ENCODE data around the gene HNRNPUL1.

The HNRNPUL1 gene

DNA sequence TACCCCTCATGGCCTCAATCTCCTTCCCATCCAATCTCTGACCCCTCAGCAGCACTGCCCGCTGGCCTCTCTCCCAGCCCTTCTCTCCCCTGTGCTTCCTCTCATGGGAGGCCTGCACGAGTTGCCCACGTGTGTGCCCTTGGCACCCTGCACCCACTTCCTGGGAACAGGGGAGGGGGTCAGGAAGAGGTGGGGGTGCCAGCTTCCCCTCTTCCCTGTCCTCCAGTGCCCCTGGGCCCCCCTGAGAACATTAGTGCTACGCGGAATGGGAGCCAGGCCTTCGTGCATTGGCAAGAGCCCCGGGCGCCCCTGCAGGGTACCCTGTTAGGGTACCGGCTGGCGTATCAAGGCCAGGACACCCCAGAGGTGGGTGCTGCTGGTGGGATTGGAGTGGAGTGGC, 25.9 kb upstream of the HNRNPUL1 start:
- TF ChIP-seq CTCF (IDR thresholded peaks at IDR 0.05; ENCODE audit: low read depth, low read length): no peak
- Histone ChIP-seq H3K4me3 (ENCODE audit: low read depth, low read length) (no peak overlapping the region), H3K27me3 (ENCODE audit: insufficient read depth, low read depth, severe bottlenecking) (no peaks in the 10 kb centered on the region), H3K27ac (no peak overlapping the region), H3K9me3 (ENCODE audit: severe bottlenecking) (no peaks in the 10 kb centered on the region), H3K36me3 (no peaks in the 10 kb centered on the region)
- DNase-seq: no peak

- no peaks in the 10 kb centered on the region for H3K36me3 ChIP-seq
Observed at GRCh38 chr19:41239363-41239762, 24.8 kb upstream of the HNRNPUL1 start.

GRCh38 chr19:41239961-41240574, 24.1 kb upstream of the HNRNPUL1 start:
- no peak for TF ChIP-seq CTCF (IDR thresholded peaks at IDR 0.05; ENCODE audit: low read depth, low read length)
- no peak for DNase-seq
- H3K27me3 ChIP-seq (ENCODE audit: insufficient read depth, low read depth, severe bottlenecking): no peaks in the 10 kb centered on the region
- no peak overlapping the region for H3K27ac ChIP-seq
- no peaks in the 10 kb centered on the region for H3K9me3 ChIP-seq (ENCODE audit: severe bottlenecking)
- no peak overlapping the region for H3K4me3 ChIP-seq (ENCODE audit: low read depth, low read length)
- no peaks in the 10 kb centered on the region for H3K36me3 ChIP-seq

More at GRCh38 chr19:41239363-41239762, 24.8 kb upstream of the HNRNPUL1 start:
- Histone ChIP-seq H3K27ac (no peak overlapping the region), H3K9me3 (ENCODE audit: severe bottlenecking) (no peaks in the 10 kb centered on the region), H3K4me3 (ENCODE audit: low read depth, low read length) (no peak overlapping the region), H3K27me3 (ENCODE audit: insufficient read depth, low read depth, severe bottlenecking) (no peaks in the 10 kb centered on the region)
- DNase-seq: no peak
- TF ChIP-seq CTCF (IDR thresholded peaks at IDR 0.05; ENCODE audit: low read depth, low read length): no peak

GRCh38 chr19:41241859-41242258, 22.3 kb upstream of the HNRNPUL1 start:
- DNase-seq: no peak
- Histone ChIP-seq H3K36me3 (no peaks in the 10 kb centered on the region), H3K9me3 (ENCODE audit: severe bottlenecking) (no peaks in the 10 kb centered on the region), H3K27me3 (ENCODE audit: insufficient read depth, low read depth, severe bottlenecking) (no peaks in the 10 kb centered on the region), H3K4me3 (ENCODE audit: low read depth, low read length) (no peak overlapping the region), H3K27ac (no peak overlapping the region)
- no peak for TF ChIP-seq CTCF (IDR thresholded peaks at IDR 0.05; ENCODE audit: low read depth, low read length)

DNA sequence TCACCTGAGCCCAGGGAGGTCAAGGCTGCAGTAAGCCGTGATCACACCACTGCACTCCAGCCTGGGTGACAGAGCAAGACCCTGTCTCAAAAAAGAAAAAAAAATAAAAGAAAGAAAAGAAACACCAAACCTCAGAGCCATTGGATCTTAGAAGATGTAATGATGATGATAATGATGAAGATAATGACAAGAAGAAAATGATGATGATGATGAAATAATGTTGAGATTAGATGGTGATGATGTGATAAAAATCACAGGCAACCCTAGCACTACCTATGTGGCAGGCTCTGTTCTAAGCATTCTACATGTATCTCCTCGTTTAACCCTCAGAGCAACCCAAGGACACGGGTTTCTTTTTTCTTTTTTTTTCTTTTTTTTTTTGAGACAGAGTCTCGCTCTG, 20.1 kb upstream of the HNRNPUL1 start:
- H3K36me3 ChIP-seq: no peaks in the 10 kb centered on the region
- no peaks in the 10 kb centered on the region for H3K9me3 ChIP-seq (ENCODE audit: severe bottlenecking)
- H3K27me3 ChIP-seq (ENCODE audit: insufficient read depth, low read depth, severe bottlenecking): no peaks in the 10 kb centered on the region
- DNase-seq: no peak
- no peak overlapping the region for H3K27ac ChIP-seq
- no peak overlapping the region for H3K4me3 ChIP-seq (ENCODE audit: low read depth, low read length)
- no peak for TF ChIP-seq CTCF (IDR thresholded peaks at IDR 0.05; ENCODE audit: low read depth, low read length)

- DNase-seq: no peak
- Histone ChIP-seq H3K36me3 (no peaks in the 10 kb centered on the region), H3K9me3 (ENCODE audit: severe bottlenecking) (no peaks in the 10 kb centered on the region), H3K27me3 (ENCODE audit: insufficient read depth, low read depth, severe bottlenecking) (no peaks in the 10 kb centered on the region), H3K27ac (no peak overlapping the region), H3K4me3 (ENCODE audit: low read depth, low read length) (no peak overlapping the region)
- no peak for TF ChIP-seq CTCF (IDR thresholded peaks at IDR 0.05; ENCODE audit: low read depth, low read length)
Observed at GRCh38 chr19:41245843-41246242, 18.3 kb upstream of the HNRNPUL1 start.
